Ovary (tissue), 9 donors: Measurements from ENCODE around the gene TTLL3. TPM values are rescaled to one million over a fixed set of nuclear protein-coding genes. Genes with fewer than 3 reads are reported as not detected.
A peak's percentile ranks its signal among the peaks of the same experiment; 100 is the strongest.
"Not testable (repeated sequence)": the region's sequence is repeated elsewhere in the genome, so short reads cannot be mapped to it uniquely, and the experiment has no call there.

Experiments
- DNase-seq, 5 donors: peaks; one replicate each; pipeline ENCODE4 v3.0.0-alpha.2; 2019 to 2020
- H3K27ac ChIP-seq, 2 donors: fragments of 200-600 bp; one replicate each; pipeline versions ENCODE4 v1.5.1 to v1.8.0; 2019 to 2022
- H3K27me3 ChIP-seq: fragments of 200-600 bp; one replicate; pipeline ENCODE4 v1.8.0; 2022
- H3K36me3 ChIP-seq: fragments of 200-600 bp; sonication (generic); one replicate; pipeline ENCODE4 v1.5.1; 2019
- H3K4me1 ChIP-seq: one replicate; pipeline ENCODE4 v1.8.1; 2013; ENCODE audit warnings: mild to moderate bottlenecking, moderate library complexity; ENCODE audit not compliant: insufficient read depth
- H3K4me3 ChIP-seq: fragments of 200-600 bp; sonication (generic); one replicate; pipeline ENCODE4 v1.5.1; 2017
- H3K9me3 ChIP-seq, 2 donors: fragments of 200-600 bp in 1 of 2; sonication (generic) in 1 of 2; one replicate each; pipeline versions ENCODE4 v1.5.1 to v1.8.1; 2013 to 2019; ENCODE audit warnings: mild to moderate bottlenecking in 1 of 2, moderate library complexity in 1 of 2
- CTCF ChIP-seq, 3 donors: fragments of 450-650 bp in 2 of 3; fragments of 200-600 bp in 1 of 3; IDR thresholded peaks; one replicate each; pipeline versions ENCODE4 v1.5.1 to v1.8.0; 2016 to 2022; ENCODE audit warnings: antibody characterized with exemption in 3 of 3, mild to moderate bottlenecking in 1 of 3
- EP300 ChIP-seq: sonication (generic); formaldehyde crosslinking; IDR thresholded peaks from one replicate; pipeline ENCODE4 v1.6.1; 2017; ENCODE audit warnings: antibody characterized with exemption
- POLR2A ChIP-seq: fragments of 450-650 bp; IDR thresholded peaks from one replicate; pipeline ENCODE4 v1.6.1; 2017; ENCODE audit warnings: antibody characterized with exemption, mild to moderate bottlenecking, moderate library complexity
- WGBS, 3 donors: extraction: QIAGEN DNeasy Blood & Tissue Kit in 1 of 3; methylation state at CpG; one replicate each; pipeline versions ENCODE4 v1.1.5 to v1.1.7; 2013 to 2017; 5-methylcytosine and 5-hydroxymethylcytosine counted together
- intact Hi-C, 4 donors: fragments of 100-400 bp; cut with DNase I; formaldehyde crosslinking; loops; one replicate each; pipeline versions ENCODE4 v1.11.0 to v1.15.1; 2022 to 2023
- polyA plus RNA-seq, 2 donors: library from polyadenylated mRNA; stranded (reverse); fragments of 200-250 nt in 1 of 2; fragments of 350-450 nt in 1 of 2; fragmentation: Illumina TruSeq in 1 of 2; extraction: RNeasy Lipid Tissue Mini Kit (QIAGEN cat#74804) in 1 of 2; gene quantifications; one replicate each; pipeline ENCODE4 v1.2.3, GENCODE V29; 2013 to 2014
- total RNA-seq, 7 donors: library from RNA; depleted of rRNA in 2 of 7; stranded (reverse); fragments of >200 nt in 2 of 7; fragmentation: NEBNext Ultra II Directional in 3 of 7; extraction: Animal tissue kit (Norgen Biotek cat#: 25700) in 3 of 7; gene quantifications; one replicate each; pipeline versions ENCODE4 v1.1.0 to v1.2.4, GENCODE V29; 2016 to 2023
- donor health status: DM: no; HTN: no; CAD: no; lungs with moderate emphysema.
- donor health status: DM: no; HTN: no; CAD: no.
- donor health status: Bipolar disorder and iron deficiency.
- donor health status: DM: yes; HTN: yes; CAD: no.
- donor health status: DM: no; HTN: no; CAD: no.
- donor health status: DM: yes; HTN: yes; CAD: no.

TTLL3 gene
- total and polyA plus RNA-seq, 9 donors = 43.0 to 94.4 (median 62.0) TPM

GRCh38 chr3:9866639-9867038, 56.6 kb downstream of the TTLL3 start:
- peak; percentile 51 to 82 (median 73) for DNase-seq
- Histone ChIP-seq H3K27me3 (no peaks in the 10 kb centered on the region), H3K27ac (peak overlapping the region in 1 of 2 donors; percentile 17), H3K4me3 (no peak overlapping the region), H3K4me1 (peaks cover 13% of the 10 kb centered on the region), H3K9me3 (no peaks in the 10 kb centered on the region), H3K36me3 (no peaks in the 10 kb centered on the region)
- intact Hi-C loops = loop anchor here in 1 of 4 donors (2.0 kb wide), 1 partner anchor 22 kb away; no protein-coding TSS in a partner anchor
- 36 to 48% (median 40%) methylated on average over 8 of the region's 8 CpGs for WGBS, 3 donors
- TF ChIP-seq CTCF (IDR thresholded peaks at IDR 0.05) = no peak
- no peak for TF ChIP-seq POLR2A
- no peak for TF ChIP-seq EP300

GRCh38 chr3:9867106-9867505, 57.0 kb downstream of the TTLL3 start:
- DNase-seq = no peak
- Histone ChIP-seq H3K27me3 (no peaks in the 10 kb centered on the region), H3K36me3 (no peaks in the 10 kb centered on the region), H3K4me1 (peaks cover 13% of the 10 kb centered on the region), H3K4me3 (no peak overlapping the region), H3K9me3 (no peaks in the 10 kb centered on the region), H3K27ac (peak overlapping the region in 1 of 2 donors; percentile 17)
- intact Hi-C loops = loop anchor here in 1 of 4 donors (2.0 kb wide), 1 partner anchor 22 kb away; no protein-coding TSS in a partner anchor
- TF ChIP-seq POLR2A (no peak), EP300 (no peak), CTCF (IDR thresholded peaks at IDR 0.05) (no peak)
- 88 to 94% (median 92%) methylated on average over 12 of the region's 12 CpGs for WGBS, 3 donors

GRCh38 chr3:9869955-9870354, 59.9 kb downstream of the TTLL3 start:
- no peaks in the 10 kb centered on the region for H3K9me3 ChIP-seq
- H3K4me1 ChIP-seq = peaks cover 12% of the 10 kb centered on the region
- H3K4me3 ChIP-seq = no peak overlapping the region
- no peak for DNase-seq
- WGBS, 3 donors = 72 to 81% (median 80%) methylated on average over 5 of the region's 5 CpGs
- intact Hi-C loops = no loop called here
- H3K36me3 ChIP-seq = no peaks in the 10 kb centered on the region
- no peaks in the 10 kb centered on the region for H3K27me3 ChIP-seq
- TF ChIP-seq EP300 (no peak), CTCF (IDR thresholded peaks at IDR 0.05) (no peak), POLR2A (no peak)
- no peak overlapping the region for H3K27ac ChIP-seq

- Histone ChIP-seq H3K36me3 (no peaks in the 10 kb centered on the region), H3K9me3 (no peaks in the 10 kb centered on the region), H3K4me1 (peaks cover 3% of the 10 kb centered on the region), H3K4me3 (no peak overlapping the region), H3K27ac (no peak overlapping the region), H3K27me3 (no peaks in the 10 kb centered on the region)
- DNase-seq = no peak
- TF ChIP-seq POLR2A = no peak
- TF ChIP-seq CTCF (IDR thresholded peaks at IDR 0.05) = no peak
- 51 to 87% (median 78%) methylated on average over 1 of the region's 1 CpG for WGBS, 3 donors
- intact Hi-C loops = no loop called here
Measured at GRCh38 chr3:9870978-9871377, 60.9 kb downstream of the TTLL3 start.

GRCh38 chr3:9872067-9872466, 62.0 kb downstream of the TTLL3 start:
- H3K27ac ChIP-seq, H3K27me3 ChIP-seq, H3K4me1 ChIP-seq, H3K9me3 ChIP-seq, intact Hi-C loops, DNase-seq, H3K36me3 ChIP-seq, H3K4me3 ChIP-seq: not testable (repeated sequence)
- 88 to 97% (median 91%) methylated on average over 5 of the region's 5 CpGs for WGBS, 3 donors
